Uterus (tissue), 4 donors: Measurements from ENCODE around the gene TAF1D. TPM values are rescaled to one million over a fixed set of nuclear protein-coding genes. Genes with fewer than 3 reads are reported as not detected.

ENCODE experiments used
- DNase-seq, 2 donors: peaks; one replicate each; pipeline ENCODE4 v3.0.0-alpha.2; 2019 to 2020
- H3K27ac ChIP-seq, 2 donors: fragments of 200-600 bp; sonication (generic); 1 replicate in 1 of 2; 2 replicates in 1 of 2; pipeline ENCODE4 v1.5.1; 2016 to 2018
- H3K27me3 ChIP-seq, 2 donors: fragments of 200-600 bp; sonication (generic); one replicate each; pipeline ENCODE4 v1.5.1; 2018 to 2019; ENCODE audit warnings: control low read depth in 1 of 2
- H3K36me3 ChIP-seq, 2 donors: fragments of 200-600 bp; sonication (generic); one replicate each; pipeline ENCODE4 v1.5.1; 2019; ENCODE audit warnings: control low read depth in 1 of 2
- H3K4me1 ChIP-seq, 2 donors: fragments of 200-600 bp; sonication (generic); one replicate each; pipeline ENCODE4 v1.5.1; 2018 to 2019; ENCODE audit warnings: control low read depth in 1 of 2
- H3K4me3 ChIP-seq, 2 donors: fragments of 200-600 bp; sonication (generic); 1 replicate in 1 of 2; 2 replicates in 1 of 2; pipeline ENCODE4 v1.5.1; 2018 to 2019; ENCODE audit warnings: mild to moderate bottlenecking in 1 of 2
- H3K9me3 ChIP-seq, 2 donors: fragments of 200-600 bp; sonication (generic); one replicate each; pipeline ENCODE4 v1.5.1; 2019; ENCODE audit warnings: control low read depth in 1 of 2
- CTCF ChIP-seq, 4 experiments: fragments of 200-600 bp in 2 of 4; fragments of 450-650 bp in 2 of 4; sonication (generic) in 2 of 4; IDR thresholded peaks; one replicate each; pipeline ENCODE4 v1.5.1; 2016 to 2019; ENCODE audit warnings: antibody characterized with exemption in 4 of 4, mild to moderate bottlenecking in 2 of 4, moderate library complexity in 1 of 4
- POLR2A ChIP-seq, 2 donors: fragments of 450-650 bp; IDR thresholded peaks; one replicate each; pipeline ENCODE4 v1.6.1; 2016; ENCODE audit warnings: antibody characterized with exemption in 2 of 2, mild to moderate bottlenecking in 1 of 2, moderate library complexity in 1 of 2
- intact Hi-C: fragments of 100-400 bp; cut with DNase I; formaldehyde crosslinking; loops from one replicate; pipeline ENCODE4 v1.15.1; 2023; ENCODE audit warnings: low total_unique reads
- microRNA counts, 2 donors: library from miRNA; unstranded; fragments of <30 nt; microRNA quantifications; one replicate each; lab custom pipeline; 2016 to 2017
- microRNA-seq: library from miRNA; unstranded; fragments of <30 nt; microRNA quantifications from one replicate; pipeline ENCODE4, GENCODE V29; 2016; ENCODE audit warnings: borderline microRNAs expressed, borderline replicate concordance
- small RNA-seq: library from RNA; depleted of rRNA; stranded (forward); fragments of <200 nt; gene quantifications from one replicate; pipeline ENCODE3, GENCODE V24; 2016
- total RNA-seq, 4 donors: library from RNA; depleted of rRNA in 3 of 4; stranded (reverse); fragments of >200 nt in 3 of 4; gene quantifications; one replicate each; pipeline versions ENCODE4 v1.1.0 to v1.2.4, GENCODE V29; 2014 to 2023
- donor health status: DM: yes; HTN: yes; CAD: no.

TAF1D gene
- total RNA-seq, 4 donors from 2014 or later, result 46.1 to 431 (median 191) TPM

DNA sequence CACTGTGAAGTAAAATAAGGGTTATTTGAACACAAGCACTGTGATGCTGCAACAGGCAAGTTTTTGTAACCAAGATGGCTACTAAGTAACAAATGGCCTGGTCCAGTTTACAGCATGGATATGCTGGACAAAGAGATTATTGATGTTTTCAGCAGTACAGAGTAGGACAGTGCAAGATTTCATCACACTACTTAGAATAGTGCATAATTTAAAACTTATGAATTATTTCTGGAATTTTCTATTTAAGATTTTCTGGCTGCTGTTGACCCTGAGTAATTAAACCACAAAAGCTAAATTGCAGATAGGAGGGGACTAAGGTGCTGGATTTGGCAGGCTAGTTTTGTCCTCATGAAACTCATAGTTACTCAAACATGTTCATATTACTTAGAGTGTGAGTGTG, 46.7 kb downstream of the TAF1D start:
- Histone ChIP-seq H3K9me3 (no peaks in the 10 kb centered on the region), H3K4me1 (no peaks in the 10 kb centered on the region), H3K36me3 (no peaks in the 10 kb centered on the region), H3K27ac (no peak overlapping the region), H3K4me3 (no peak overlapping the region), H3K27me3 (no peaks in the 10 kb centered on the region)
- no peak for DNase-seq
- intact Hi-C loops, result no loop called here
- TF ChIP-seq CTCF (IDR thresholded peaks at IDR 0.05), result no peak
- TF ChIP-seq POLR2A (IDR thresholded peaks at IDR 0.05), result no peak

GRCh38 chr11:93694109-93694508, 47.2 kb downstream of the TAF1D start:
- no peak overlapping the region for H3K27ac ChIP-seq
- H3K4me3 ChIP-seq, result no peak overlapping the region
- no peaks in the 10 kb centered on the region for H3K36me3 ChIP-seq
- no peaks in the 10 kb centered on the region for H3K4me1 ChIP-seq
- no peaks in the 10 kb centered on the region for H3K9me3 ChIP-seq
- no peak for DNase-seq
- intact Hi-C loops, result no loop called here
- TF ChIP-seq CTCF (IDR thresholded peaks at IDR 0.05) (no peak), POLR2A (IDR thresholded peaks at IDR 0.05) (no peak)
- H3K27me3 ChIP-seq, result no peaks in the 10 kb centered on the region

DNA sequence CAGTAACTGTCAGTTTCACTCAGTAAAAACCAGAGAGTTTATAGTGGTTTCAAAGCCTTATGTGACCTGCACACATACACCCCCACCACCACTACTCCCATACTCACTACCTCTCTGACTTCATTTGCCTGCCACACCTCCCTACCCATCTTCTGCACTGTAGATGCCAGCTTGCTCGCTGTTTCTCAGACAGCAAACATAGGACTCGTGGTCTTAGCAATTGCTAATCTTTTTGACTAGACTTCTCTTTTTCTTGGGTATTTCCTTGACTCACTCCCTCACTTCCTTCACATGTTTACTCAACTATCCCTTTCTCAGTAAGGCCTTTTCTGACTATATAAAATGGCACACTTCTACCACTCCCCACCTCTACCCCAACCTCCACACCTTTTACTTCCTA, 52.1 kb downstream of the TAF1D start:
- Histone ChIP-seq H3K27ac (no peak overlapping the region), H3K4me1 (peaks cover 0 to 4% of the 10 kb centered on the region in 2 donors), H3K27me3 (no peaks in the 10 kb centered on the region), H3K36me3 (no peaks in the 10 kb centered on the region), H3K9me3 (no peaks in the 10 kb centered on the region), H3K4me3 (no peak overlapping the region)
- TF ChIP-seq CTCF (IDR thresholded peaks at IDR 0.05) (no peak), POLR2A (IDR thresholded peaks at IDR 0.05) (no peak)
- DNase-seq, result no peak
- intact Hi-C loops, result no loop called here

DNA sequence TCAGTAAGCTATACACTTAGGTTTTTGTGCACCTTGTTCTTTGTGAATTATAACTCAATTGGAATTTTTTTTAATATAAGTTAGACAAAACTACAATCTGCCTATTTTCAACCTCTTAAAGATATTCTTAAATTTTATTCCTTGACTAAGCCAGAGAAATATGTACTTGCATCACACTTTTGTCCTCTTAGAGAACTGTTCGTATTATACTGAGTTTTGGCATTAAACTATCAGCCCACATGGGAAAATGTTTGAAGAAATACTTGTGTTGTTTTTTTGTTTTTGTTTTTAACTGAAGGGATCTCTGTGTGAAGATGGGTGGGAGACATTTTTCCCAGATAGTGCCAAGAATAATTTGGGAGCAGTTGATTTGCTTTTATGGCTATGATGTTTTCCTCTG, 54.5 kb downstream of the TAF1D start:
- no peaks in the 10 kb centered on the region for H3K9me3 ChIP-seq
- intact Hi-C loops, result no loop called here
- H3K36me3 ChIP-seq, result no peaks in the 10 kb centered on the region
- no peak overlapping the region for H3K4me3 ChIP-seq
- peaks cover 0 to 4% of the 10 kb centered on the region in 2 donors for H3K4me1 ChIP-seq
- peak overlapping the region; percentile 46 to 71 for H3K27ac ChIP-seq
- TF ChIP-seq CTCF (IDR thresholded peaks at IDR 0.05) (no peak), POLR2A (IDR thresholded peaks at IDR 0.05) (no peak)
- H3K27me3 ChIP-seq, result no peaks in the 10 kb centered on the region
- no peak for DNase-seq

DNA sequence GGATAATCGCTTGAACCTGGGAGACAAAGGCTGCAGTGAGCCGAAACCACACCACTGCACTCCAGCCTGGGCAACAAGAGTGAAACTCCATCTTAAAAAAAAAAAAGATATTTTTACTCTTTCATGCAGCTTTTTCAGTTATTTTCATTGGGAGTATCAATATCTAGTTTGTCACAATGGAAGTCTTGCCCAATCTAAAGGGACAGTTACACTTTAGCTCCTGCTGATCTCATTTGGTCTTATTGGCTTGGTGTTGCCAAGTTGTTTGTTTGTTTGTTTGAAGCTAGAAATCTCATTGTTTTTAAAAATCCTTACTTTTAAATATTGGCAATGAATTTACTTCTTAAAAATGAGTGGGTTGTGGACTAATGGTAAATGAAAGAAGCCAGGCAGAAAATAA, 55.1 kb downstream of the TAF1D start:
- no peaks in the 10 kb centered on the region for H3K36me3 ChIP-seq
- no peak for DNase-seq
- H3K27ac ChIP-seq, result peak overlapping the region; percentile 46 to 71
- no peaks in the 10 kb centered on the region for H3K9me3 ChIP-seq
- intact Hi-C loops, result no loop called here
- no peaks in the 10 kb centered on the region for H3K27me3 ChIP-seq
- TF ChIP-seq POLR2A (IDR thresholded peaks at IDR 0.05) (no peak), CTCF (IDR thresholded peaks at IDR 0.05) (no peak)
- no peak overlapping the region for H3K4me3 ChIP-seq
- H3K4me1 ChIP-seq, result peaks cover 0 to 4% of the 10 kb centered on the region in 2 donors

MicroRNAs encoded within 50 kb of the gene (microRNA counts, 767-probe panel; counts per million panel counts)
- microRNA hsa-miR-1304-5p (lab: Ali Mortazavi, UCI), result 0 counts per million in 2 donors

Small RNA genes within 50 kb of the gene (microRNA-seq; reads per million reads assigned to microRNA genes)
- gene MIR1304, result 2.0 reads per million

Small RNA genes within 50 kb of the gene (small RNA-seq; reads per million reads assigned to genes)
- gene RF00019 (not detected), gene RF00493 (35.4 reads per million, percentile 92 among the genes with 10 or more reads in this experiment), gene SCARNA9 (1.2 reads per million, percentile 57 among the genes with 10 or more reads in this experiment), gene SNORA1 (not detected), gene SNORA18 (not detected), gene SNORA25 (not detected), gene SNORA32 (not detected), gene SNORA40 (not detected), gene SNORA8 (not detected), gene SNORD5 (not detected), gene SNORD6 (374 reads per million, percentile 96 among the genes with 10 or more reads in this experiment)

Other genes with a start within 250 kb of the TAF1D start
- gene SMCO4, start 198.1 kb downstream of the TAF1D start, total RNA-seq, result 10 to 100 TPM in 3 of 4 donors, 1 to 10 TPM in 1; 7.2 to 30.0 (median 17.7) TPM
- 10 to 100 TPM in 3 of 4 donors, 1 to 10 TPM in 1; 6.9 to 55.3 (median 23.4) TPM for gene CEP295, start 79.8 kb downstream of the TAF1D start, total RNA-seq
- gene C11orf54, start 177 bp upstream of the TAF1D start, total RNA-seq, result 10 to 100 TPM; 13.3 to 57.2 (median 32.1) TPM
- gene MED17, start 42.8 kb upstream of the TAF1D start, total RNA-seq, result 10 to 100 TPM; 35.1 to 64.8 (median 56.4) TPM
- gene VSTM5, start 109.1 kb upstream of the TAF1D start, total RNA-seq, result 1 to 10 TPM in 1 of 4 donors, under 1 TPM in 1, not detected in 2; 0.49 to 2.5 TPM